GM12878 (cell line): ENCODE results near the gene P4HA1. TPM values are rescaled to one million over a fixed set of nuclear protein-coding genes. Genes with fewer than 3 reads are reported as not detected.

Experiments
- ATAC-seq: fragments of 200-7000 bp; cut with Tn5 transposase; 3 replicates; pipeline ENCODE4 v1.9.1; 2020; ENCODE audit warnings: mild to moderate bottlenecking, moderate library complexity
- BruUV-seq: library from RNA; stranded (reverse); fragments of 400-500 nt; replicated peaks from 2 replicates; lab custom pipeline; 2021; lab: Mats Ljungman, UMichigan
- CTCF ChIA-PET: fragments of 300-600 bp; sonication (Branson Sonifier 250); formaldehyde crosslinking; extraction: SDS; loops from one replicate; lab custom pipeline; 2021; ENCODE audit warnings: inconsistent platforms; lab: Yijun Ruan, JAX
- POLR2A ChIA-PET: fragments of 350-600 bp; formaldehyde crosslinking; extraction: SDS; loops from one replicate; lab custom pipeline; 2021; ENCODE audit warnings: inconsistent platforms; lab: Charles Lee
- RAD21 ChIA-PET: fragments of 300-600 bp; sonication (Branson Sonifier 250); formaldehyde crosslinking; loops from one replicate; lab custom pipeline; 2023; ENCODE audit warnings: antibody characterized with exemption; ENCODE audit not compliant: unreplicated experiment; lab: Charles Lee
- SMC1A ChIA-PET: fragments of 300-600 bp; sonication (Branson Sonifier 250); formaldehyde crosslinking; loops from one replicate; lab custom pipeline; 2023; ENCODE audit not compliant: unreplicated experiment, uncharacterized antibody; lab: Charles Lee
- DNase-seq: peaks from one replicate; pipeline ENCODE4 v3.0.0-alpha.2; 2011; ENCODE audit warnings: low read depth, low spot score
- FAIRE-seq: peaks from 3 replicates; lab custom pipeline; 2011; peaks lifted over from hg19 to GRCh38; lab: Jason Lieb, UNC
- H2AFZ ChIP-seq: 2 replicates; pipeline ENCODE4 v1.6.0; 2011; ENCODE audit warnings: low read depth, low read length, control low read depth; ENCODE audit not compliant: control insufficient read depth
- H3K27ac ChIP-seq: 2 replicates; pipeline ENCODE4 v1.5.1; 2011; ENCODE audit warnings: control low read depth; ENCODE audit not compliant: control insufficient read depth, insufficient read depth
- H3K27me3 ChIP-seq, 2 experiments: replicated peaks in 1 of 2; 2 replicates each; pipeline versions ENCODE4 v1.6.0 to v1.6.1; 2011; ENCODE audit warnings: low read length in 1 of 2; ENCODE audit not compliant: control insufficient read depth in 2 of 2, insufficient read depth in 2 of 2
- H3K36me3 ChIP-seq, 2 experiments: 2 replicates each; pipeline ENCODE4 v1.5.1; 2011; ENCODE audit warnings: low read length in 1 of 2; ENCODE audit not compliant: control insufficient read depth in 2 of 2, insufficient read depth in 2 of 2
- H3K4me1 ChIP-seq: 2 replicates; pipeline ENCODE4 v1.6.1; 2011; ENCODE audit warnings: mild to moderate bottlenecking, low read length, moderate library complexity, mixed read lengths; ENCODE audit not compliant: control insufficient read depth, insufficient read depth
- H3K4me2 ChIP-seq: 2 replicates; pipeline ENCODE4 v1.6.0; 2011; ENCODE audit warnings: control low read depth; ENCODE audit not compliant: control insufficient read depth, insufficient read depth
- H3K4me3 ChIP-seq: fragments of 200-600 bp; sonication (generic); 2 replicates; pipeline ENCODE4 v1.5.1; 2016
- H3K79me2 ChIP-seq: 2 replicates; pipeline ENCODE4 v1.6.0; 2011; ENCODE audit warnings: low read length; ENCODE audit not compliant: control insufficient read depth, insufficient read depth
- H3K9ac ChIP-seq: 2 replicates; pipeline ENCODE4 v1.8.0; 2011; ENCODE audit warnings: low read length, control low read depth, mixed read lengths; ENCODE audit not compliant: control insufficient read depth, insufficient read depth
- H3K9me3 ChIP-seq: replicated peaks from 3 replicates; pipeline ENCODE4 v1.5.1; 2011; ENCODE audit warnings: mild to moderate bottlenecking, low read length; ENCODE audit not compliant: control insufficient read depth, insufficient read depth
- H4K20me1 ChIP-seq: 2 replicates; pipeline ENCODE4 v1.6.0; 2011; ENCODE audit not compliant: control insufficient read depth, insufficient read depth
- ATF2 ChIP-seq: IDR thresholded peaks from 2 replicates; pipeline ENCODE4 v1.6.1; 2012; ENCODE audit warnings: low read length, inconsistent platforms
- FOXK2 ChIP-seq: fragments of 450-650 bp; IDR thresholded peaks from 2 replicates; pipeline ENCODE4 v1.6.1; 2017; ENCODE audit warnings: mild to moderate bottlenecking, moderate library complexity
- IRF4 ChIP-seq: IDR thresholded peaks from 2 replicates; pipeline ENCODE4 v1.6.1; 2011; ENCODE audit warnings: low read depth, low read length
- KAT2A ChIP-seq: conservative IDR thresholded peaks from 2 replicates; pipeline ENCODE4 v1.6.1; 2011; ENCODE audit warnings: low read depth, low read length; ENCODE audit not compliant: control insufficient read depth
- MEF2A ChIP-seq: IDR thresholded peaks from 2 replicates; pipeline ENCODE4 v1.6.1; 2011; ENCODE audit warnings: low read depth, mild to moderate bottlenecking, low read length, moderate library complexity; ENCODE audit not compliant: insufficient read depth
- NKRF ChIP-seq: fragments of 450-650 bp; conservative IDR thresholded peaks from 2 replicates; pipeline ENCODE4 v1.6.1; 2017; ENCODE audit warnings: mild to moderate bottlenecking, moderate library complexity
- NRF1 ChIP-seq: conservative IDR thresholded peaks from 2 replicates; pipeline ENCODE4 v1.6.1; 2011; ENCODE audit warnings: mild to moderate bottlenecking, low read depth, low read length, improper control_type of control experiment
- PRDM15 ChIP-seq: fragments of 450-650 bp; formaldehyde crosslinking; IDR thresholded peaks from 2 replicates; pipeline ENCODE4 v1.4.0; 2020; ENCODE audit warnings: mild to moderate bottlenecking, moderate library complexity
- SIN3A ChIP-seq: IDR thresholded peaks from 2 replicates; pipeline ENCODE4 v1.6.1; 2012; ENCODE audit warnings: low read depth, low read length, improper control_type of control experiment
- STAT1 ChIP-seq: fragments of 450-650 bp; conservative IDR thresholded peaks from 2 replicates; pipeline ENCODE4 v1.6.1; 2014; ENCODE audit warnings: antibody characterized with exemption, mild to moderate bottlenecking
- TARDBP ChIP-seq: IDR thresholded peaks from 2 replicates; pipeline ENCODE4 v1.6.1; 2016; ENCODE audit warnings: borderline replicate concordance
- WGBS: methylation state at CpG from one replicate; pipeline ENCODE4 v1.1.6; 2016; ENCODE audit warnings: low lambda C conversion rate; ENCODE audit not compliant: insufficient replicate concordance, insufficient coverage; ENCODE audit errors: missing lambda C conversion rate; 5-methylcytosine and 5-hydroxymethylcytosine counted together
- in situ Hi-C: fragments of 300-500 bp; cut with MboI; formaldehyde crosslinking; loops from 9 replicates; pipeline ENCODE4 v1.14.3; 2018; ENCODE audit warnings: mixed read lengths
- intact Hi-C: fragments of 100-400 bp; cut with micrococcal nuclease; formaldehyde crosslinking; loops from one replicate; pipeline ENCODE4 v1.14.2; 2022; ENCODE audit not compliant: unreplicated experiment
- polyA plus RNA-seq, 11 experiments: library from polyadenylated mRNA; depleted of rRNA in 4 of 11; unstranded in 6 of 11; stranded (reverse) in 5 of 11; fragments of >200 nt; fragmentation: Nextera tagmentation in 4 of 11; fragmentation: Illumina TruSeq in 1 of 11; extraction: Ambion mirVana in 4 of 11; extraction: Trizol in 1 of 11; gene quantifications; 1 replicate in 1 of 11; 2 replicates in 10 of 11; pipeline versions ENCODE4 v1.2.1 to v1.2.3, GENCODE V29; 2011 to 2016; ENCODE audit warnings: inconsistent platforms in 2 of 11, missing spikeins in 2 of 11, low read depth in 1 of 11
- total RNA-seq, 4 experiments: library from RNA; depleted of rRNA in 3 of 4; stranded (reverse); fragments of >200 nt in 3 of 4; fragmentation: Illumina TruSeq in 1 of 4; extraction: Trizol in 1 of 4; gene quantifications; 2 replicates each; pipeline versions ENCODE4 v1.2.1 to v1.2.3, GENCODE V29; 2013 to 2021

The P4HA1 gene
- total and polyA plus RNA-seq, 10 of the 15 experiments (the other 5 are each of a cell fraction or from before 2014, with no cell fraction given), result 15.0 to 160 (median 24.1) TPM

- H3K4me2 ChIP-seq, result no peak overlapping the region
- H3K4me1 ChIP-seq, result no peaks in the 10 kb centered on the region
- TF ChIP-seq MEF2A, result no peak
- TF ChIP-seq, all 136 proteins: peak for 0
- no peak overlapping the region for H3K27ac ChIP-seq
- no peak for ATAC-seq
- ChIA-PET SMC1A (interaction anchor here (0.8 kb wide), 1 partner anchor 116 kb away, joined by 3 read pairs; no protein-coding TSS in a partner anchor), RAD21 (no interaction called here), CTCF (no interaction called here), POLR2A (no interaction called here)
- intact Hi-C loops (no loop called here), in situ Hi-C loops (no loop called here)
- no peak for FAIRE-seq
- DNase-seq, result no peak
- H3K4me3 ChIP-seq, result no peak overlapping the region
- BruUV-seq, result TSS peak; percentile 4
- no peaks in the 10 kb centered on the region for H3K27me3 ChIP-seq
- H3K36me3 ChIP-seq, result peaks cover 3 to 22% of the 10 kb centered on the region in 2 experiments
- H3K9ac ChIP-seq, result no peak overlapping the region
- H3K79me2 ChIP-seq, result no peaks in the 10 kb centered on the region
- 93% methylated on average over 2 of the region's 2 CpGs for WGBS
- no peaks in the 10 kb centered on the region for H4K20me1 ChIP-seq
- H3K9me3 ChIP-seq, result no peaks in the 10 kb centered on the region
- no peak overlapping the region for H2AFZ ChIP-seq
These were observed 52.8 kb downstream of the P4HA1 start for GRCh38 chr10:73043766-73044377.

GRCh38 chr10:73043319-73043718, 53.3 kb downstream of the P4HA1 start:
- DNase-seq (no peak), FAIRE-seq (no peak), ATAC-seq (no peak)
- 100% methylated on average over 1 of the region's 1 CpG for WGBS
- SMC1A ChIA-PET, result no interaction called here
- POLR2A ChIA-PET, result no interaction called here
- H3K27me3 ChIP-seq, result no peaks in the 10 kb centered on the region
- no peak overlapping the region for H3K9ac ChIP-seq
- H3K4me3 ChIP-seq, result no peak overlapping the region
- H3K9me3 ChIP-seq, result no peaks in the 10 kb centered on the region
- no peaks in the 10 kb centered on the region for H4K20me1 ChIP-seq
- H3K4me1 ChIP-seq, result no peaks in the 10 kb centered on the region
- H3K27ac ChIP-seq, result no peak overlapping the region
- in situ Hi-C loops, result no loop called here
- BruUV-seq, result no TSS peak
- RAD21 ChIA-PET, result no interaction called here
- no peak overlapping the region for H2AFZ ChIP-seq
- CTCF ChIA-PET, result no interaction called here
- no peaks in the 10 kb centered on the region for H3K79me2 ChIP-seq
- intact Hi-C loops, result no loop called here
- H3K4me2 ChIP-seq, result no peak overlapping the region
- H3K36me3 ChIP-seq, result peaks cover 3 to 22% of the 10 kb centered on the region in 2 experiments
- TF ChIP-seq NKRF (no peak), TARDBP (no peak), STAT1 (no peak), PRDM15 (CRISPR knock-in tag) (no peak), ATF2 (no peak), SIN3A (no peak), IRF4 (no peak), NRF1 (no peak), FOXK2 (no peak), KAT2A (no peak)
